Smooth muscle cell of the brain vasculature (primary cell): Measurements from ENCODE around the gene STX3.
"Not testable (repeated sequence)": the region's sequence is repeated elsewhere in the genome, so short reads cannot be mapped to it uniquely, and the experiment has no call there.

Source experiments
- DNase-seq: peaks from one replicate; pipeline ENCODE4 v3.0.0-alpha.2; 2012; ENCODE audit warnings: low read depth, low spot score

STX3 gene

DNA sequence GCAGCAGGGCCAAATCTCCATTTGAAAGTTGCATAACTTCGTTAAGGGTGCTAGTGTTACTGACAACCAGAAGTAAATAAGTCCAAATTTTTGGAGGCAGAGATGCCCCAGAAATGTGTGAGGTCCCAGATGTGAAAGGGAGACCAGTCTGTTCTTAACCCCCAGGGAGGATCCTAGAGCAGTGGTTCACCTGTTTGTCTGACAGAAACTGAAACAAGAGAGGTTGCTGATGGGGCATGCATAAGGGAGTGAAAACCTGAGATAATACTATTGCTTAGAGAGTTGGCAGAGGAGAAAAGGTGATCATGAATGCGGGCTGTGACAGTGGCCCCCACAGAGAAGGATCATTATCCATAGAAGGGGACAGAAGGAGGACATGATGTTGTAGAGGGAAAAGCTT is 86.3 kb downstream of the STX3 start:
- no peak for DNase-seq

GRCh38 chr11:59842316-59842715 is 87.1 kb downstream of the STX3 start:
- DNase-seq, result no peak

DNA sequence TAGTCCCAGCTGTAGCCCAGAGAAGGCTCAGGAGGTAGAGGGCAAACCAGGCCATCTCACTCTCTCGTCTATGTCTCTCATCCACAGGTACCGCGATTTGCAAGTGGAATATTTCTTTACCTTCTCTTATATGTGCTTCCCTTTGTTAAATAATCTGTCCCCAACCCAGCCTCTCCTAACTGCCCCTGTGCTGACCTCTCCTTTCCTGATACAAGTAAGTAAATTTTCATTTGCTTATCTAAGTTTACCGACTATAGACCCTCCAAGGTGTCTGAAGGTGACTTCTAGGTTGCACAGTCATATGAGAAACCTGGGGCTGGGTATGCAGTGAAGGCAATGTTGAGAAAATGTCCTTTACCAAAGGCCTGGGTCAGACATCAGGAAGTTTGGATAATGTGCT is 90.2 kb downstream of the STX3 start, which contains the start of gene CBLIF:
Gene CBLIF (minus strand): TSS at position 101 of the 400 bp plus-strand sequence. CDS start 46 bp downstream, at position 55.
- no peak for DNase-seq

GRCh38 chr11:59846556-59846955 is 91.4 kb downstream of the STX3 start:
- no peak for DNase-seq

DNA sequence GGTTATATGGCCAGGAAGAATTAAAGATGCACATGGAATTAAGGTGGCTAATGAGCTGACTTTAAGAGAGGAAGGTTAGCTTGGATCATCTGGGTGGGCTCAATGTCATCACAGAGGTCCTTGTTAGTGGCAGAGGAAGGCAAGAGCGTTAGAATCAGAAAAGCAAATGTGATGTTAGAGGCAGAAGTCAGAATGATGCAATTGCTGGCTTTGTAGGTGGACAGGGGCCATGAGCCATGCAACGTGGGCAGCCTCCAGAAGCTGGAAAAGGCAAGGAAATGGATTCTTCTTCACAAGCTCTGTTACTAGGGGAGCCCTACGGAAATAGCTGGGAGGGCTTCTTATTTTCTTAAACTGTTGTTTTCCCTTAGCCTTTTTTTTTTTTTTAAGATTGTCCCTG is 92.5 kb downstream of the STX3 start:
- no peak for DNase-seq

DNA sequence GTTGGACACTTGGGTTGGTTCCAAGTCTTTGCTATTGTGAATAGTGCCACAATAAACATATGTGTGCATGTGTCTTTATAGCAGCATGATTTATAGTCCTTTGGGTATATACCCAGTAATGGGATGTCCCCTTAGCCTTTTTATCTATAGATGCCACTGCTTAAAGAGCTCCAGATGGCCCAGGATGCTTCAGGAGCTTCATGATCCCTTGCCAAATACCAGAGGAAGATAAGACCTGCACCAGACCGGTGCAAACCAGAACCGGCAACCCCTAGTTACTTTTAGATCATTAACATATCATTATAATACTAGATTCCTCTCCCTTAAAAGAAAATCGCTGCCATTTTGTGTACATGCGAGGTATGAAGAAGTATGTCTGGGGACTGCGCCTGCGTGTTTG is 93.3 kb downstream of the STX3 start:
- DNase-seq, result not testable (repeated sequence)

DNA sequence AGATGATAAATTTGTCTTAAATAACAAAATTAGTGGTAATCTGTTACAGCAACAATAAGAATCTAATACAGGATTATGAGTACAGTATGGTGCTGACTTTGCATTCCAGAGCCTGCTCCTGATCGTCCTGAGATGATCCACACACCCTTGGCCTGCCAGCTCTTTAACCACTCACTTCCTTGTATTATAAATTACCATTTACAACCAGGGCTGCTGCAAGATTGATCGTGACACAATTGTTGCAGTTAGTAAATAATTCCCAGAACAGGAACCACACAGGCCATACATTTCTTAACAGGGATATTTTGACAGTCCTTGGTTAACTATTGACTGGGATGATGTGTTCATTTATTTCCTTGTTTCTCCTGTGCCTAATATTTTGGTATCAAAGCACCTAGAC is 94.0 kb downstream of the STX3 start:
- DNase-seq, result no peak

GRCh38 chr11:59849551-59849950 is 94.4 kb downstream of the STX3 start:
- DNase-seq, result not testable (repeated sequence)

DNA sequence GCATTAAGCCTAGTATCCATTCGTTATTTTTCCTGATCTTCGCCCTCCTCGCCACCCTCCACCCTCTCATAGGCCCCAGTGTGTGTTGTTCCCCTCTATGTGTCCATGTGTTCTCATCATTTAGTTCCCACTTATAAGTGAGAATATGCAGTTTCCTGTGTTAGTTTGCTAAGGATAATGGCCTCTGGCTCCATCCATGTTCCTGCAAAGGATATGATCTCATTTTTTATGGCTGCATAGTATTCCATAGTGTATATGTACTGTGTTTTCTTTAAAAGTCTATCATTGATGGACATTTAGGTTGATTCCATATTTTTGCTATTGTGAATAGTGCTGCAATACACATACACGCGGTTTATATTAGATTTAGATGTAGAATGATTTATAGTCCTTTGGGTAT is 96.2 kb downstream of the STX3 start:
- not testable (repeated sequence) for DNase-seq

GRCh38 chr11:59854871-59855270 is 99.7 kb downstream of the STX3 start:
- no peak for DNase-seq
